ENCODE data around the gene KLRF2.

Gene KLRF2, protein sequence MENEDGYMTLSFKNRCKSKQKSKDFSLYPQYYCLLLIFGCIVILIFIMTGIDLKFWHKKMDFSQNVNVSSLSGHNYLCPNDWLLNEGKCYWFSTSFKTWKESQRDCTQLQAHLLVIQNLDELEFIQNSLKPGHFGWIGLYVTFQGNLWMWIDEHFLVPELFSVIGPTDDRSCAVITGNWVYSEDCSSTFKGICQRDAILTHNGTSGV

DNA sequence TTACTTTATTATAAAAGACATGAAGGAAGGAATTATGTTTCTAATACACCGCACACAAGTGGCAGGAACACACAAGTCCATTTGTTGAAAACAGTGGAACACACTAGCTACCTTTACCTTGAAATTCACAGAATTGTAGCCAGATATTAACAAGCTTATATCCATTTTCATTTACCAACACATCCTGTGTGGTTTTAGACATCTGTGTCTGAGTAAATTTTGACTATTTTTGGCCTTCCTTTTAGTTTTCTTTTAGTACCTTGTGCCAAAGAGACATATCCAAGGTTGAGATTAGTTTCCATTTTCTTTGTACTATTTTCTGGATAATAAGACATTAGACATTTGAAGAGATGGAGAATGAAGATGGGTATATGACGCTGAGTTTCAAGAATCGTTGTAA lies at the start of gene KLRF2:
Gene KLRF2, plus strand, starts transcription at position 244 of the 400 bp plus-strand sequence. Its CDS starts 107 bp downstream, at position 351.
- no peak for DNase-seq (ENCODE audit: insufficient read length, low spot score)
- no peak for TF ChIP-seq POLR2A (IDR thresholded peaks at IDR 0.05; ENCODE audit: low read depth, low read length)
- FAIRE-seq: no peak

- no peak for FAIRE-seq
- TF ChIP-seq POLR2A (IDR thresholded peaks at IDR 0.05; ENCODE audit: low read depth, low read length): no peak
- no peak for DNase-seq (ENCODE audit: insufficient read length, low spot score)
Observed at GRCh38 chr12:9831720-9832119, 49.6 kb upstream of the KLRF2 start.

- no peak for TF ChIP-seq POLR2A (IDR thresholded peaks at IDR 0.05; ENCODE audit: low read depth, low read length)
- no peak for FAIRE-seq
- no peak for DNase-seq (ENCODE audit: insufficient read length, low spot score)
Observed at GRCh38 chr12:9843407-9843806, 37.9 kb upstream of the KLRF2 start.

DNA sequence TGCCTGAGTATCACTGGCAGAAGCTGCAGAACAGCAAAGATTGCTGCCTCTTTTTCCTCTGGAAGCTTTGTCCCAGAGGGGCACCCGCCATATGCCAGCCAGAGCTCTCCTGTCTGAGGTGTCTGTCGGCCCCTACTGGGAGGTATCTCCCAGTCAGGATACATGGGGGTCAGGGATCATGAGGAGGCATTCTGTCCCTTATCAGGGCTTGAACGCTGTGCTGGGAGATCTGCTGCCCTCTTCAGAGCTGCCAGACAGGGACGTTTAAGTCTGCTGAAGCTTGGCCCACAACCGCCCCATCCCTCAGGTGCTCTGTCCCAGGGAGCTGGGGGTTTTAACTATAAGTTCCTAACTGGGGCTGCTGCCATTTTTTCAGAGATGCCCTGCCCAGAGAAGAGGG lies 32.4 kb upstream of the KLRF2 start:
- FAIRE-seq (no peak), DNase-seq (ENCODE audit: insufficient read length, low spot score) (no peak)
- no peak for TF ChIP-seq POLR2A (IDR thresholded peaks at IDR 0.05; ENCODE audit: low read depth, low read length)

DNA sequence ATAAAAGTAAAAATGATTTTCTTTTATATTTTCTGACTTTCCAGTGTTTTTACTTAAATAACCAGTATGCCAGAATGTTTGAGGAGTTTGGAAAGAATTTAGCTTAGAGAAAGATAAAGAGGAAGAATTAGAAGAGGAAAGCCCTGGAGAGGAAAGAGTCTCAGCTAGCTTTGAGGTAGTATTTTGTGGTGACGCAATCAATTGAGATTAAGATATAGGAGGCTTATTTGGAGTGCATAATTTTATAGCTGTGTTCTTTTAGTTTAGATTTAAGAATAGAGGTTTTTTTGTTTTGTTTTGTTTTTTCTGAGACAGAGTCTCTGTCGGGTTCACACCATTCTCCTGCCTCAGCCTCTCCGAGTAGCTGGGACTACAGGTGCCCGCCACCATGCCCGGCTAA lies 30.2 kb upstream of the KLRF2 start:
- FAIRE-seq: no peak
- no peak for DNase-seq (ENCODE audit: insufficient read length, low spot score)
- no peak for TF ChIP-seq POLR2A (IDR thresholded peaks at IDR 0.05; ENCODE audit: low read depth, low read length)

- peak; percentile 10 for DNase-seq (ENCODE audit: insufficient read length, low spot score)
- no peak for TF ChIP-seq POLR2A (IDR thresholded peaks at IDR 0.05; ENCODE audit: low read depth, low read length)
- no peak for FAIRE-seq
Observed at GRCh38 chr12:9851927-9852326, 29.4 kb upstream of the KLRF2 start.

GRCh38 chr12:9856151-9856550 lies 25.1 kb upstream of the KLRF2 start:
- TF ChIP-seq POLR2A (IDR thresholded peaks at IDR 0.05; ENCODE audit: low read depth, low read length): no peak
- FAIRE-seq: no peak
- no peak for DNase-seq (ENCODE audit: insufficient read length, low spot score)

DNA sequence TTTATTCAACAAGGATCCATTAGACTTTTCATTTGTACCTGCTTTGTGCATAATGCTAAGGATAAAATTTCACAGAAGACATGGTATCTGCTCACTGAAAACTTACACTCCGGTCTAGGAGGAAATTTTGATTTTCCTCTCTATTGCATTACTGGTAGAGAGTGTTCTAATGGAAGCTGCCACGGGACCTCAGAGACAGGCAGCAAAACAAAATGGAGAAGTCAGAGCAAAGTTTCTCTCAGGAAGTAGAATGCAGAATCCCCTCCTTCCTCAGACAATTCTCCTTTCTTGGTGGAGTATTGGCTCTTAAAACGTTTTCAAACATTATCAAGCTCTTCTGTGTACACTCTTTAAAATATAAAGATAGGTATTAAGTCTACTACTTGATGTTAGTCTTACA lies 24.4 kb upstream of the KLRF2 start:
- FAIRE-seq: no peak
- DNase-seq (ENCODE audit: insufficient read length, low spot score): no peak

DNA sequence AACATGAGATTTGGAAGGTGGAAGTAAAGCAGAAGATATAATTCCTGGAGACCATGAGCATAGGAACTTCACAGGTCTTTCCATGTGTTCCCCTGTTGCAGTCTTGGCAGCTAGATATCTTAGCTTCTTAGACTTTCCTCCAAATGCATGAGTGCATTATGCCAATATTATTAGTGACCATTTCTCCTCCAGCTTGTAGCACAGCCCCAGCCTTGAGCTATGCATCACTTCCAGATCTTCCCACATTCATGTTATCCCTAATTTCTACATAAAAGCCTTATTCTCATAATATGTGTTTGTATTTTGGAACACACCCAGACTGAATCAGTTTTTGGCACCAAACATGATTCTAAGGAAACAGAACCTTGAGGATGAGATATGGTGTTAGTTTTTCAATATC lies 23.2 kb upstream of the KLRF2 start:
- DNase-seq (ENCODE audit: insufficient read length, low spot score) (no peak), FAIRE-seq (no peak)
- no peak for TF ChIP-seq POLR2A (IDR thresholded peaks at IDR 0.05; ENCODE audit: low read depth, low read length)

More for the DNA sequence above, 24.4 kb upstream of the KLRF2 start:
- no peak for TF ChIP-seq POLR2A (IDR thresholded peaks at IDR 0.05; ENCODE audit: low read depth, low read length)

DNA sequence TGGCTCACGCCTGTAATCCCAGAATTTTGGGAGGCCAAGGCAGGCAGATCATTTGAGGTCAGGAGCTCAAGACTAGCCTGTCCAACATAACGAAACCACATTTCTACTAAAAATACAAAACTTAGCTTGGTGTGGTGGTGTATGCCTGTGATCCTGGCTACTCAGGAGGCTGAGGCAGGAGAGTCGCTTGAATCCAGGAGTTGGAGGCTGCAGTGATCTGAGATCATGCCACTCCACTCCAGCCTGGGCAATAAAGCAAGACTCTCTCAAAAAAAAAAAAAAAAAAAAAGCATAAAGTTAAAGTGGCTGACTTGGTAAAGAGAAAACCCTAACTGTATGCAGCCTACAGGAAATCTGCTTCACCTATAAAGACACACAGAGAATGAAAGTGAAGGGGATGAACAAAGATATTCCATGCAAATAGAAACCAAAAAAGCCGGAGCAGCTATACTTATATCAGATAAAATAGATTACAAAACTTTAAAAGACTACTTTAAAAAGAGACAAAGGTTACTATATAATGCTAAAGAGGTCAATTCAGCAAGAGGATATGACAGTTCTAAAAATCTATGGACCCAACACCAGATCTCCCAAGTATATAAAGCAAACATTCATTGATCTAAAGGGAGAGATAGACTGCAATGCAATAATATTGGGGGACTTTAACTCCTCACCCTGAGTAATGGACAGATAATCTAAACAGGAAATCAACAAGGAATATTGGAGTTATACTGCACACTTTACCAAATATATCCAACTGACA lies 16.2 kb upstream of the KLRF2 start:
- FAIRE-seq (peak; percentile 45), DNase-seq (ENCODE audit: insufficient read length, low spot score) (no peak)
- TF ChIP-seq POLR2A (IDR thresholded peaks at IDR 0.05; ENCODE audit: low read depth, low read length): no peak

GRCh38 chr12:9866860-9867269 lies 14.4 kb upstream of the KLRF2 start:
- FAIRE-seq (no peak), DNase-seq (ENCODE audit: insufficient read length, low spot score) (no peak)
- no peak for TF ChIP-seq POLR2A (IDR thresholded peaks at IDR 0.05; ENCODE audit: low read depth, low read length)

DNA sequence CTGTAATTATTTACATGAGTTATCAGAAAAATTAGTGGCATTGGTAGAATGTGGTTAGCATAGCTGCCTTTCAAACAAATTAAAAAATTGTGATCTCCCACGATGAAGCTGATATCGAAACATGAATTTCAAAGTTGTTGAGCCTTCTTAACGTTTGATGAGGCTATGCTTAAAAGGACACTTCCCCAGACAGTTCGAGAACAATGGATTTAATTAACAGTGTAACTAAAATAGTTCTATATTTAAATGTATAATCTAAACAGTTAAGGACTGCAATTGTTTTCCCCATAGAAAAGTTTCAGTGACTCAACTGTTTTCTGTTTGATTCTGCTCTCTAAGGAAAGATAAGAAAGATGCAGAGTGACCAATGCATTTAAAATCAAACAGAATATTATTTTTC lies 13.8 kb upstream of the KLRF2 start:
- DNase-seq (ENCODE audit: insufficient read length, low spot score) (no peak), FAIRE-seq (no peak)
- TF ChIP-seq POLR2A (IDR thresholded peaks at IDR 0.05; ENCODE audit: low read depth, low read length): no peak

- no peak for TF ChIP-seq POLR2A (IDR thresholded peaks at IDR 0.05; ENCODE audit: low read depth, low read length)
- DNase-seq (ENCODE audit: insufficient read length, low spot score) (no peak), FAIRE-seq (peak; percentile 57)
Observed at GRCh38 chr12:9868311-9868801, 12.9 kb upstream of the KLRF2 start.

GRCh38 chr12:9868951-9869306 lies 12.4 kb upstream of the KLRF2 start:
- DNase-seq (ENCODE audit: insufficient read length, low spot score): no peak
- TF ChIP-seq POLR2A (IDR thresholded peaks at IDR 0.05; ENCODE audit: low read depth, low read length): no peak
- FAIRE-seq: no peak
